D721Med (cell line): ENCODE measurements around the gene CPN2.

Experiments used
- DNase-seq: peaks from one replicate; pipeline ENCODE4 v3.0.0; 2011; ENCODE audit warnings: low spot score; ENCODE audit not compliant: insufficient read length
- FAIRE-seq: peaks from 2 replicates; lab custom pipeline; 2011; peaks lifted over from hg19 to GRCh38; lab: Jason Lieb, UNC
- TF ChIP-seq, protein P1 (sequence below): IDR thresholded peaks from 2 replicates; pipeline ENCODE4 v1.5.1; 2012; ENCODE audit warnings: mild to moderate bottlenecking, control low read depth; ENCODE audit not compliant: insufficient read depth; ENCODE audit errors: missing control alignments

CPN2 gene

GRCh38 chr3:194326192-194326967 is 24.7 kb downstream of the CPN2 start:
- TF ChIP-seq, protein P1, sequence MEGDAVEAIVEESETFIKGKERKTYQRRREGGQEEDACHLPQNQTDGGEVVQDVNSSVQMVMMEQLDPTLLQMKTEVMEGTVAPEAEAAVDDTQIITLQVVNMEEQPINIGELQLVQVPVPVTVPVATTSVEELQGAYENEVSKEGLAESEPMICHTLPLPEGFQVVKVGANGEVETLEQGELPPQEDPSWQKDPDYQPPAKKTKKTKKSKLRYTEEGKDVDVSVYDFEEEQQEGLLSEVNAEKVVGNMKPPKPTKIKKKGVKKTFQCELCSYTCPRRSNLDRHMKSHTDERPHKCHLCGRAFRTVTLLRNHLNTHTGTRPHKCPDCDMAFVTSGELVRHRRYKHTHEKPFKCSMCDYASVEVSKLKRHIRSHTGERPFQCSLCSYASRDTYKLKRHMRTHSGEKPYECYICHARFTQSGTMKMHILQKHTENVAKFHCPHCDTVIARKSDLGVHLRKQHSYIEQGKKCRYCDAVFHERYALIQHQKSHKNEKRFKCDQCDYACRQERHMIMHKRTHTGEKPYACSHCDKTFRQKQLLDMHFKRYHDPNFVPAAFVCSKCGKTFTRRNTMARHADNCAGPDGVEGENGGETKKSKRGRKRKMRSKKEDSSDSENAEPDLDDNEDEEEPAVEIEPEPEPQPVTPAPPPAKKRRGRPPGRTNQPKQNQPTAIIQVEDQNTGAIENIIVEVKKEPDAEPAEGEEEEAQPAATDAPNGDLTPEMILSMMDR = no peak
- no peak for FAIRE-seq
- DNase-seq = no peak

- peak; percentile 82 for DNase-seq
- no peak for FAIRE-seq
- TF ChIP-seq, protein P1 = peak; percentile 6
Observed at GRCh38 chr3:194325424-194326153, 25.5 kb downstream of the CPN2 start.

GRCh38 chr3:194324823-194325327 is 26.3 kb downstream of the CPN2 start:
- no peak for FAIRE-seq
- TF ChIP-seq, protein P1 = no peak
- DNase-seq = no peak

DNA sequence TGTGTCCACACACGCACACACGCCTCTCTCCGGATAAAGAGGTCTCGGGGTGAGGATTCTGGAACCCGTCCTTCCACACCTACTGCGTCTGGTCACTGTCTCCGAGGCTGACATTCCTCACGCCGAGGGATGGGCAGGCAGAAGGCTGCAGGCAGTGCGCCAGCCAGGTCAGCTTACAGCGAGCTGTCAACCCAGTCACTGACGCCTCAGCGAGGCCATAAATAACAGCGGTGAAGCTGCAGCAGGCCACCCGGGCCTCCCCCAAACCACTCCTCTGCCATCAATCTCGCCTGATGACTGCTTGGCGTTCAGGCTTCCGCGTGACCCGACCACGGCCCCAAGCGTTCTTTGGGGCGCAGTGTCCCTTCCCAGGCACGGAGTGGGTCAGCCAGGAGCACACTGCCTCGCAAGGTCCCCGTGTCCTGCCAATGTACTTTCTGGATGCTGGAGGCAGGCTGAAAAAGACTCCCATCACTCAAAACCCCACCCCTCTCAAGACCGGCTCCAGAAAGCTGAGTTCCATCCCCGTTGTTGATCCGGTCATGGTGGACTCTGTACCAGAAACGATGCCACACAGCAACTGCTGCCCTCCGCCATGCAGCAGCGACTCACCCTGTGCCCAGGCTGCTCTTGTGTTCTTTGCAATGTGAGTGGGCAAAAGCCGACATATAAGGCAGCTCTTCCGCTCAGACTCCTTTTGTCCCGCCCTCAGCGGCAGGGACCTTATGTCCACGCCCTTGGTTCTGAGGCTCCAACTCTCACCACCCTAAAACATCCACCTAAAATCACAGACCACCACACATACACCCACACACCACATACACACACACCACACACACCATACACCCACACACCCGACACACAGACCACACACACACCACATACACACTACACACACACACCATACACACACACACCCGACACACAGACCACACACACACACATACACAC is 27.1 kb downstream of the CPN2 start:
- FAIRE-seq (no peak), DNase-seq (no peak)
- TF ChIP-seq, protein P1 = no peak

GRCh38 chr3:194322678-194323211 is 28.4 kb downstream of the CPN2 start:
- FAIRE-seq = no peak
- TF ChIP-seq, protein P1 = no peak
- no peak for DNase-seq
